ENCODE results near the gene CAPN13.

The CAPN13 gene

GRCh38 chr2:30761226-30761625, 46.0 kb downstream of the CAPN13 start:
- DNase-seq, result no peak

DNA sequence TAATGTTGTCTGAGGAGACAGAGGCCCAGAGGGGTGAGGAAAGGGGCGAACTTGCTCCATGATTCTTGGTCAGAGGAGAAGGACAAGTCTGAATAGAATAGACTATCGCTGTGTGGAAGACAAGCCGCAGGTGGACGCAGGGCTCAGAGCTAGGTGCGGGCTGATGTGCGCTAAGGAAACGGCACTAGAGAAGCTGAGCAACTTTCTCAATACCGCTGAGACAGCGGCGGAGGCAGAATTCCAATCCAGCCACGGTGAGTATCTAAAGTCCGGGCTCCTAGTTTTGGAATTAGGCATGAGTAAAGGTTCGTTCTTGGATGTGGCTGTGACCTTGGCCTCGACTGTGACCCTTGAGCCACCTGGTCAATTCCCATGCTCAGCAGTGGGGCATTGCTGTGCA, 47.8 kb downstream of the CAPN13 start:
- DNase-seq, result no peak

DNA sequence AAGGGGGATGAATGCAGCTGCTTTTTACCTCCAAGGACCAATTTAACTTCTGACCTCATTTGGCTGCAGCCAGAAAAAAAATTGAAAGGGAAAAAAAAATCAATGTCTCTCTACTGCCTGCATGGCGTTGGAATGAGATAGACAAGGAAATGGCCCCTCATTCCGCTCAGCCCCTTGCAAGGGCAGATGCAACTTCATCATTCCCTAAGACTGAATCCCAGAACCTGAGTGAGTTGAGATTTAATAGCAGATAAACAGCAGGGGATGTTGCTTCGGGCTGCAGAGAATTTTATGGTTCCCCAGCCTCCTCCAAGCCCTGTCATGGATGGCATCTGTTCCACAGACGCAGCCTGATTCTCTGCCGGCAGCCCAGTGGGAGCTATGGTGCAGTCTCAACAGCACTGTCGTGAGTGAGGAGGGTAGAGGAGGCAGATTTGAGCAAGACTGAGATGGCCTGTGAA, 49.0 kb downstream of the CAPN13 start:
- peak; percentile 6 for DNase-seq

GRCh38 chr2:30757749-30758148, 49.5 kb downstream of the CAPN13 start:
- no peak for DNase-seq

GRCh38 chr2:30756971-30757370, 50.3 kb downstream of the CAPN13 start:
- DNase-seq, result no peak

- peak; percentile 30 for DNase-seq
These were observed 51.1 kb downstream of the CAPN13 start for GRCh38 chr2:30756051-30756719.

GRCh38 chr2:30753630-30754029, 53.6 kb downstream of the CAPN13 start:
- DNase-seq, result peak; percentile 7

- DNase-seq, result no peak
These were observed 54.4 kb downstream of the CAPN13 start for GRCh38 chr2:30752811-30753210.

DNA sequence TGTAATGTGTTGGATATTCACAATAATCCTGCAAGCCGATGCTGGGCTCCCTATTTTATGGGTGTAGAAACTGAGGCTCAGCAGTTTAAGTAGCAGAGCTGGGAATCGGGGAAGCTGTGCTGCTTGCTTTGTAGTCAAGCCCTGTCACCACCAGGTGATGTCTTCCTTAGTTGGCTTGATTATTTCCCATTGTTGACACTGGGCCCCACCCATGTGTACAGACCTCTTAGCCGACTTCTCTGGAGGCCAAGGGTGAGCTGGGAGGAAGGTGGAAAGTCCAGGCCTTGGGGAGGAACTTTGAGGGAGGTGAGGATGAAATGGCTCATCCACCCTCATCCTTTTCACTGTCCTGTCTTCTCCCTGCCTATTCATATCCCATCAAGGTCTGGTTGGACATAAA, 60.0 kb downstream of the CAPN13 start:
- no peak for DNase-seq

GRCh38 chr2:30744823-30745222, 62.4 kb downstream of the CAPN13 start:
- DNase-seq, result no peak

DNA sequence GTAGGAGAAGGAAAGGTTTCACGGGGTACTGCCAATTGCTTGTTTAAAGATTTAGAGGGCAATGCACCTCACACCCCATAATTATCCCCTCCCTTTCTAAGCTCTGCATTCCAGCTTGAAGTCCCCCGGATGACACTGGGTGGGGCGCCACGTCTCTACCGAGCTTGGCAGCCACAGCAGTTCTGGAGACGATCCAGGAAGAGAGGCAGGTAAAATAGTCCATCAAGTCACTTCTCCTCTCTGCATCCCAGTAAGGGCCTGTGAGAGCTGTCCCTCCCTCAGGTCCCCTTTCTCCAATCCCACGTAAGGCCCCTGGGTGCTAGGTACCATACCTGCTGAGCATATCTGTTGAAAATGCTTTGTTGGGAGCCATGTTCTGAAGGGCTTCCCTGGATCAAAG, 65.7 kb downstream of the CAPN13 start:
- no peak for DNase-seq

GRCh38 chr2:30738141-30738911, 68.9 kb downstream of the CAPN13 start:
- DNase-seq, result no peak

DNA sequence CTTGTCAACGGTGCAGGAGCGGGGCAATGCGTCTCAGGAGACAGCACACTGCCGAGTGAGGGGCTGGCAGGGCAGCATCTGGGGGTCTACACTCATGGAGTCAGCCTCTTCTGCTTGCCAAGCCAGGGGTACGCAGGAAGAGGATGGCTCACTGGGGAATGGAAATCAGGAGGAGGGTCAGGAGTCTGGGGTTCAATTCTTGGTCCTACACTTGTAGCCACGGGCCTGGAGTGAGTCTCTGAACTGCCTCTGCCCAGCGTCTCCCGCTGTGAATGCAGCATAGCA, 70.0 kb downstream of the CAPN13 start:
- no peak for DNase-seq

- no peak for DNase-seq
These were observed 70.6 kb downstream of the CAPN13 start for GRCh38 chr2:30736461-30737325.

GRCh38 chr2:30733876-30734520, 73.2 kb downstream of the CAPN13 start:
- DNase-seq, result no peak

DNA sequence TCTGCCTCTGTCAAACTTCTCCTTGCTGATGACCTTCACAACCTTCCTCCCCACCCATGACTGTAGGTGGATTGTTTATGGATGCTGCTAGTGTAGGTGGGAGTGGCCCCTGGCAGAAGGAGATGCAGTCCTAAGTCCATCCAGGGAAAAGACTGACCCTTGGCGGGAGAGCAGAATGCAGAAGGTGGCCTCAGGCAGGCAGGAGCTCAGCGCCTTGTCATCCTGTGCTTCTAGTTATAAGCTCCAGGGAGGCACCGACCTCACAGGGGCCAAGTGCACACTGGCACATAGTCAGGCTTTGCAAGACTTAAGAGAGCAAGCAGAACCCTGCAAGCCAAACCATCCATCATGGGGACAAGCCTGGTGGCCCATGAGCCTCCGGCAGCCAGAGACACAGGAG, 74.4 kb downstream of the CAPN13 start:
- DNase-seq, result no peak

- DNase-seq, result no peak
These were observed 74.9 kb downstream of the CAPN13 start for GRCh38 chr2:30732376-30732775.

DNA sequence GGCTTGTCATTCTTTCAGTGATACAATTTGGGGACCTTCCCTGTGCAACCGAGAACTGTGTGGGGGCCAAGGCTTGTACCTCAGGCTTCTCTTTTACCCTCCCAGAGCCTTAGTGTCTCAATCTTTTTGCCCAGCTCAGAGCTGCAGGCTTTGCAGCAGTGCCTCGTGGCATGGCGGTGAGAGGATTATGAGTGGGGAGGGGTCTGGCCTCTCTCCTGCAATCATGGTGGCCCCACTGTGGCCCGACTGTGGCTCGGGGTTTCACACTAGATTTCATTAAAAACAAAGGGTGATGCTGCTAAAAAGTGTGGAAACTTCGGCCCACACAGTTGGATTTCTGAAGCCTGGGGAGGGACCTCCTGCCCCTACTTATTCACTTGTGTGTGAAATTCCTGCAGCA, 75.5 kb downstream of the CAPN13 start:
- DNase-seq, result no peak

DNA sequence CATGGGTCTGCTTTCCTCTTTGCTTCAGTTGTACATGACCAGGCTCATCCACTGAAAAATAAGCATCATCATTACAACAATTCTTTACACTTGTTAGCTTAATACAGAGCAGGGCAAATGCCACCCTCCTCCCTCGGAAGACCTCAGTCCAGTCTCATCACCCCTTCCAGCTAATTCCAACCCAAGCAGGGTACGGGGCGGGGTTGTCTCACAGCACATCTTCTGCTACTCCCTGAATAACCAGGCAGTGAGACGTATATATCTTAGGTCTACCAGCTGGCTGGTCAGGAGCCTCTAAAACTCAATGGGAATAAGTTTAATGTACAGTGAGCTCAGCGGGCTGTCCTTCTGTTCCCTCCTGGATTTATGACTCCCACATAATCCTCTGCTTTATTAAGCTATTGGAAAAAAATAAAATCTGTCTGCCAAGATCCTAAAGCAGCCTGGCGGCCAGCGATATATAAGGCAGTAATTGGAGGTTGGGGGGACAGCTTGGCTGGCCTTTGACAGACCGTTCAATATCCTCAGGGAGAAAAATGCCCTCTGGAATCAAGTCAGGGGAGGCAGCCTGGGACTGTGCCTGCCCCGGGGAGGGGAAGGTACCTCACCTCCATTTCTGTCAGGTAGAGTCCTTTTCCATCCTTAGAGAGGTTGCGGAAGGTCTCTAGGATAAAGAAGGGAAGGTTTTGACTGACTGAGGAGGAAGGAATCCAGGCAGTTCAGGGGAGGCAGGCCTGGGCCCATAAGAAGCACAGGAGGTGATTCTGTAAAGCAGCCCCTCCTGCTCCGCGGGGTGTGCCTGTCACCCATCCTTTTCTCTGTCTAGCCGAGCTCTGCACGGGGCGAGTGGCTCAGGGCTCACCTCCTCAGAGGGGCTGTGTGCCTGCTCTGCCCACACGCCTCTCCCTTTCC, 76.3 kb downstream of the CAPN13 start:
- DNase-seq, result no peak

DNA sequence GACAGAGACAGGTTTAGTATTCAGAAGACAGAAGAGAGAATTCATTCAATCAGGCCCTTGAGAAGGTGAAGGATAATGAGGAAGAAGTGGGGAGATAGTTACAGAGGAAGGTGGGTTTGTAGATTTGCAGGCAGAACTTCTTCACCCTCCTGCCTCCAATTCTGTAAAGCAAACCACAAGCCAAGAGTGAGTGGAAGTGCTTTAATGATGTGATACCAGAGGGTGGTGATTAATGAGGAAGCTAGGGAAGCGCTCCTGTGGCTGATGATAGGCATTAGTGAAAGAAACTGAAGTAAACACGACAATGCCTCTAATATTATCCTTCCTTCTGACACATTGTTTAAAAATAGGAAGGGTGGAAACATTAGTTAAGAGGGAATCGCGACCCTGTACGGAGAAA, 78.2 kb downstream of the CAPN13 start:
- no peak for DNase-seq

- DNase-seq, result no peak
These were observed 84.1 kb downstream of the CAPN13 start for GRCh38 chr2:30722936-30723725.
